ENCODE results near the gene CNTNAP5.

CNTNAP5 gene

DNA sequence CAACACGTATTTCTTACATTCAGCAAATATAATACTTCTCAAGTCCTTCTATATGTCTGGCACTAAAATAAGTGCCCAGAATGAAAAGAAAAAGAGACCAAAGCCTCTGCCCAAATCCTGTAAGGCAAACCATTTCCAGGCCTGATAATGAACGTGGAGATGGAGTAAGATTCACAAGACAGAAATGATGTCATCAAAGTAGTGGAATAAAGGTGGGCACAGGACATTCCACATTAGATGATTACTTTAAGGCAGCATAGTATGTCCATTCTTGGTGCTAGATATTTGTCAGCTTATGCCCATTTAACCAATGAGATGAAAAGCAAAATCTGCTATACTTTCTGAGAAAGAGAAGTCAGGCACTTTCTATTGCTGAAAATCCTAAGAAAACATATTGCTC, 38.5 kb downstream of the CNTNAP5 start:
- no peak for DNase-seq (ENCODE audit: low spot score)

- no peak for DNase-seq (ENCODE audit: low spot score)
Measured at GRCh38 chr2:124065636-124066035, 40.5 kb downstream of the CNTNAP5 start.

DNA sequence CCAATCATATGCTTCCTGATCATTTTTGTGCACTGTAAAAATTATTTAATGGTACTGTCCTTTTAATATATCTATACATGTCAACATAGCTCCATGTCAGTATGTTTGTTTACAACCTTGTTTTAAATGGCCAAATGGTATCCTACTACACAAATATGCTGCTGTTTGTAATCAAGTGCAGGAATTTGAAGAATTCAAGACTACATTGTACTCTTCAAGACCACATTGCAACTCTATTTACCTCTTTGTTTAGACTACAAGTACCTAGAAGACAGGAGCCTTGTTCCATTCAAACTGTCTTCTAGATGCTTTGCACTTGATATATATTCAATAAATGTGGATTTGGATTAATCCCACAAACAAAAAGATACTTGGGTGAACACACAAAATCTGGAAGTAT, 41.7 kb downstream of the CNTNAP5 start:
- no peak for DNase-seq (ENCODE audit: low spot score)

- no peak for DNase-seq (ENCODE audit: low spot score)
Measured at GRCh38 chr2:124079045-124079444, 54.0 kb downstream of the CNTNAP5 start.

GRCh38 chr2:124080281-124081153, 55.4 kb downstream of the CNTNAP5 start:
- DNase-seq (ENCODE audit: low spot score) = no peak

DNA sequence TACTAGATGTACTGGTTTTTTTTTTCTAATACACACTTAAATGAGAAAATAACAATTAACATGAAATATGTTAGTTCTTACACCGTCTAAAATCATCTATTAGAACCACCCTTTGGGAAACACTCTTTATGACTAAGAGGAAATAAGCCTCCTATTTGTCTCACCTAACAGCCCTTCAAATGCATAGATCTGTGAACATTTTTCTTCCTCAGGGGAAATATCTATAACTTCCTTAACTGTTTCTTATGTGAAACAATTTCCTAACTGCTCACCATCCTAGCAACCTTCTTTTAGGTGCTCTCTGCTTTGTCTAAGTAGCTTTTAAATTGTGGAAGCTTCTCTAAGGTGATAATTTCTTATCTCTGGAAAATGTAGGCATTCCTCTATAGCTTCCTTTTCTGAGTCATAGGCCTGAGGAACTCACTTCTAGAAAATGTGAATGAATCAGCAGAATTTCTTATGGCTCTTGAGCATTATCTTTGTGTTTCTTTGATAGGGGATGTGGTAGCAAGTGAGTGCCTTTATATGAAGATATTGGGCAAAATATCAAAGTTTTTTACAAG, 56.1 kb downstream of the CNTNAP5 start:
- DNase-seq (ENCODE audit: low spot score) = no peak

- DNase-seq (ENCODE audit: low spot score) = no peak
Measured at GRCh38 chr2:124088616-124089015, 63.5 kb downstream of the CNTNAP5 start.

DNA sequence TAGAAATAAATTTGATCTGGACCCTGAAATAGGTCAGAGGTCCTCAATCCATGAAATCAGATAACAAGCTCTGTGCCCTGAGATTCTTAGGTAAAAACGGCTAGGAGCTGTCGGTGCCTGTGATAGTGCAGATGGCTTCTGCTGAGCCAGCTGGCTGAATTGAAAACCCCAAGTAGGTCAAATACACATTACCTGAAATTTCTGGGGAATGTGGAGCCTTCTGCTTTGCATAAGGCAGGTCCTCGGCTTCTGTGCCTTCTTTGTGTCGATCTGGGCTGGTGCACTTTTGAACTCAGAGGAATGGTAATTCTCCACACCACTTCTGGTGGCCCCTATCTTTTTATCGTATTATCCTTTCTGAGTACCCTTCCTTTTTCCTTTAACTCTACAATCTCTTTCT, 66.6 kb downstream of the CNTNAP5 start:
- DNase-seq (ENCODE audit: low spot score) = no peak

DNA sequence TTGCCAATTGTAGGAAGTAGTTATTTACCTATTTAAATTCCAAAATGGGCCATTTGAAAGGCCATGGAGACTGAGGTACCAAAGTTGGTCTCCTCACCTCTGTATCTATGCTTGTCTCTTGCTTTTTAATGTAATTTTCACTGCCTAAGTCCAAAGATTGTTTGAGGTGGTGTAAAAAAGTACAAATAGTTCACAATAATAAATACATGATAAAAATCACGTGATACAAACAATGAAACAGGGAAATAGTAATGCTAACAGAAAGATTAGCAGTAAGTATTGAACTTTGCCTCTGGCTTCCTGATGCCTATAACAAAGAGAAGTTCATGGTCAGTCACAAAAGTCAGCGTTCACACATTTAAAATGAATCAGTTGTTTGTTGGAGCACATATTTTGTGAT, 67.6 kb downstream of the CNTNAP5 start:
- DNase-seq (ENCODE audit: low spot score) = no peak

DNA sequence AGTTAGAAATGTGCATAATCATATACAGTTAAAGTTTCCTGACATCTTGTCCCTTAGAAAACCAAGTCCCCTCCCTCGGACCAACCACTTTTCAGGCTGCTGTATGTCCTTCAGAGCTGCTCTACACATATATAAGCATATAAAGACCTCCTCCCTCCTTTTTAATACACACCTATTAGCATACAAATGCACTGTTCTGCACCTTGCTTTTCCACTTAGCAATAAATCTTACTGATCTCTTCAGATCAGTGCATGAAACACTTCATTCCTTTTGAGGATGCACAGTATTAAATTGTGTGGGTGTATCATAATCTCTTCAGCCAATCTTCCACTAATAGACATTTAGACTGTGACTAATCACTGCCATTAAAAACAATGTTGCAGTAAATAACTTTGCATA, 79.8 kb downstream of the CNTNAP5 start:
- DNase-seq (ENCODE audit: low spot score) = no peak

GRCh38 chr2:124112206-124112605, 87.1 kb downstream of the CNTNAP5 start:
- no peak for DNase-seq (ENCODE audit: low spot score)

- DNase-seq (ENCODE audit: low spot score) = no peak
Measured at GRCh38 chr2:124112966-124113365, 87.9 kb downstream of the CNTNAP5 start.

DNA sequence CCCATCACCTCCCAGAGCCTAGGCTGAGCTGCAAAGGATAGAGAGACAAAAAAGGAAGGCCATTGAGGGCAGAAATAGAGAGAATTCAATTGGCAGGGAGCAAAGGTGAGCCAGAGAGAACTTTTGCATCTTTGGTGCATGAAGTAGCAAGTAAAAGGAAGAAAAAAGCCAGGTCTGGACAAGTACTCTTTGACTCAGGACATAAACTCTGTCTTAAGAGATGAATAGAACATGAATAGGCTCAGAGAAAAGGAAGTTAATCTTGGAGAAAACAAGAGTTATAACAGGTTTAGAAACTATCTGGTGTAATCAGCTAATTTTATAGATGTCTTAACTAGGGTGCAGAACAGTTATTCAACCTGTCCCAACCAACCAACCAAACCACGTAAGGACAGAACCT, 95.2 kb downstream of the CNTNAP5 start:
- DNase-seq (ENCODE audit: low spot score) = no peak

DNA sequence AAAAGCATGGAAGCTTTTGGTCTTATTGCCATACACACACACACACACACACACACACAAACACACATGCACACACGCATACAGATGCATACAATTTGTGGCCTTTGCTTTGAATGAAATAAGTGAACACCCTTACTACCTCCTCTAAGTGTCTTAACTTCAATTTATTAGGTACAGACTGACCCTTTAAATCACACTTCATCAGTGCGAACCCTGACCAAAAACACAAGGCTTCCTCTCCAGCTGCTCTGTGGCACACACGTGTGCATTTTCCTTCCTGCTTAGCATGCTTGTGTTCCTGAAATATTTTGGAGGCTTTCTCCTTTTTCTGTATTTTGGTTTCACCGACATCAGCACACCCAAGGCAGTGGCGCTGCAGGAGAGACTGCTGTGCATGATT, 96.0 kb downstream of the CNTNAP5 start:
- no peak for DNase-seq (ENCODE audit: low spot score)

DNA sequence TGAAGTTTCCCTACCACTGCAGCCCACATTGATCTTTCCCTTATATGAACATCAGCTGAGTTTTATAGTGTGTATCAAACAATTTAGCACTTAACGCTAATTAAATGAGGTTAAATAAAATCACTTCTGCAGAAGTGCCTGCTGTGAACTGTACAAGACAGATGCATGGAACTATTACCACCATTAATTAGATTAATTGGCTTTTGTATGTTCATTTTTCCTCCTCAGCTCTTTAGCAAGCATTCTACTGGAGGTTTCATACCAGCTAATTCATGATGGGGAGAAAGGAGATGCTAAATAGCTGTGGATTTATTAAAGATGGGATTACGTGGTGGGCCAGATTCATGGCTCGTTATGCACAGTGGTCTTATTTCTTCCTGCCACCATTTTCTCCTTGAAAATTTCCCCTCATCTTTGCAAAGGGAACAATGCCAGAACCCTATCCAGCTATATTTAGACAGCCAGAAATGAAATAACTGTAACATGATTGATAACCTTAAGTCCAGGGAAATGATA, 96.7 kb downstream of the CNTNAP5 start:
- DNase-seq (ENCODE audit: low spot score) = no peak

DNA sequence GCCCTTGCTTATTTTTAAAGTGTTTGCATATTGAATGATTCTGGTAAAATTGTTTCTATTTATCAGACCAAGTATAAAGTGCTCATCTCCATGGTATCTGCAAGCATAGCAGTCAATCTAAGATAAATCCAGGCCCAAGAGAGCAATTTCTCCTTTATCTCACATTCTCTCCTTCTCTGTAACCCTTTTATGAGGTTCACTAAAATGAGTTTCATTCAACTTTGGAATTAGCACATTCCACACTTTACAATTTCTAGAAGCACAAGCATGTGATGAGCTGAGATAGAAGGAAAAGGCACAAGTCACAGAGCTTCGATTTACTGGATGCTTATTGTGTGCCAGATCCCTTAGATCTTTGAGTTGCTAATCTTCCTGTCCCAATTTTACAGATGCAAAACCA, 97.3 kb downstream of the CNTNAP5 start:
- no peak for DNase-seq (ENCODE audit: low spot score)

GRCh38 chr2:124131276-124131675, 106.2 kb downstream of the CNTNAP5 start:
- no peak for DNase-seq (ENCODE audit: low spot score)

GRCh38 chr2:124136110-124136509, 111.0 kb downstream of the CNTNAP5 start:
- DNase-seq (ENCODE audit: low spot score) = no peak

GRCh38 chr2:124138076-124138475, 113.0 kb downstream of the CNTNAP5 start:
- no peak for DNase-seq (ENCODE audit: low spot score)

GRCh38 chr2:124145982-124146381, 120.9 kb downstream of the CNTNAP5 start:
- DNase-seq (ENCODE audit: low spot score) = no peak

GRCh38 chr2:124147552-124147951, 122.5 kb downstream of the CNTNAP5 start:
- no peak for DNase-seq (ENCODE audit: low spot score)

GRCh38 chr2:124149571-124149970, 124.5 kb downstream of the CNTNAP5 start:
- DNase-seq (ENCODE audit: low spot score) = no peak

- no peak for DNase-seq (ENCODE audit: low spot score)
Measured at GRCh38 chr2:124151691-124152090, 126.6 kb downstream of the CNTNAP5 start.

DNA sequence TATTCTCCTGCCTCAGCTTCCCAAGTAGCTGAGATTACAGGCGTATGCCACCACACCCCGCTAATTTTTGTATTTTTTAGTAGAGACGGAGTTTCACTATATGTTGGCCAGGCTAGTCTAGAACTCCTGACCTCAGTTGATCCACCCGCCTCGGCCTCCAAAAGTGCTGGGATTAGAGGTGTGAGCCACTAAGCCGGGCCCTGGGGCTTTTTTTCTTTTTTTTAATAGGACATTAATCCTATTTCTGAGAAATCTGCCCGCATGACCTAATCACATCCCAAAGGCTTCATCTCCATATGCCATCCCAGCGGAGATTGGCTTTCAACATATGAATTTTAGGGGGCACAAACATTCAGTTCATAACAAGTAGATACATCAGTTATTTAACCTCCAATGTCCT, 128.6 kb downstream of the CNTNAP5 start:
- no peak for DNase-seq (ENCODE audit: low spot score)
